ENCODE measurements around the gene ZXDC. TPM values are rescaled to one million over a fixed set of nuclear protein-coding genes. Genes with fewer than 3 reads are reported as not detected.
A peak's percentile ranks its signal among the peaks of the same experiment; 100 is the strongest.

The ZXDC gene
- total and polyA plus RNA-seq, 9 of the 15 experiments (the other 6 are each of a cell fraction or from before 2014, with no cell fraction given): 0.59 to 13.4 (median 7.3) TPM

- H3K79me2 ChIP-seq (ENCODE audit: control insufficient read depth, insufficient read depth, low read length): peaks cover 47% of the 10 kb centered on the region
- BruUV-seq (replicated peaks): no TSS peak
- peaks cover 27 to 28% of the 10 kb centered on the region in 2 experiments; a peak in 4 of 5 replicates for H3K4me1 ChIP-seq (replicated peaks in 1 of 2; ENCODE audit: control insufficient read depth in 2 of 2, insufficient read depth in 2 of 2, low read length in 2 of 2)
- ATAC-seq: peak; percentile 73
- no peak overlapping the region for H3K4me3 ChIP-seq
- H3K36me3 ChIP-seq (ENCODE audit: control insufficient read depth, insufficient read depth, low read length): peaks cover 44% of the 10 kb centered on the region
- peak overlapping the region; percentile 29; the same call in 2 of the 3 replicates for H3K27ac ChIP-seq (ENCODE audit: extremely low read depth, low read depth, low read length)
- ChIA-PET POLR2A (interaction anchor here (0.6 to 1.2 kb wide), 6 partner anchors 17 to 441 kb away, joined by 3 to 8 read pairs (median 3); no protein-coding TSS in a partner anchor), CTCF (ENCODE audit: low intra/inter-chr PET ratio) (no interaction called here)
- peak overlapping the region; percentile 66 for H3K4me2 ChIP-seq (ENCODE audit: insufficient read depth, low read length)
- H3K9me3 ChIP-seq (replicated peaks; ENCODE audit: control insufficient read depth, insufficient read depth, low read depth, low read length): no peaks in the 10 kb centered on the region
- DNase-seq (ENCODE audit: extremely low read depth in 1 of 4, low spot score in 3 of 4): peak; percentile 40 to 76 (median 63)
- H3K27me3 ChIP-seq (ENCODE audit: control insufficient read depth in 2 of 2, insufficient read depth in 2 of 2, low read length in 2 of 2): no peaks in the 10 kb centered on the region
- no peak overlapping the region for H2AFZ ChIP-seq (ENCODE audit: low read depth, low read length)
- peak; percentile 88 for FAIRE-seq
- H3K9ac ChIP-seq (ENCODE audit: insufficient read depth in 1 of 2, low read depth in 2 of 2, low read length in 2 of 2): no peak overlapping the region; a peak in 2 of 4 replicates
- H4K20me1 ChIP-seq (replicated peaks; ENCODE audit: control insufficient read depth, insufficient read depth, low read length): peaks cover 8% of the 10 kb centered on the region
- no peaks in the 10 kb centered on the region for H3K9me1 ChIP-seq (ENCODE audit: control insufficient read depth, insufficient read depth, low read length)
- 16% methylated on average over 7 of the region's 8 CpGs for WGBS (ENCODE audit: insufficient coverage, low coverage, missing lambda C conversion rate)
- in situ Hi-C loops (cut with MboI): no loop called here
- intact Hi-C loops (cut with micrococcal nuclease): no loop called here
- TF ChIP-seq NFATC3 (IDR thresholded peaks at IDR 0.05) (peak; percentile 94), PHF21A (IDR thresholded peaks at IDR 0.05; ENCODE audit: borderline replicate concordance, low read depth) (peak; percentile 23; the same call in 1 of the 2 replicates), NFE2 (IDR thresholded peaks at IDR 0.05; ENCODE audit: low read depth) (no peak), L3MBTL2 (IDR thresholded peaks at IDR 0.05) (peak; percentile 90), SMAD1 (IDR thresholded peaks at IDR 0.05; ENCODE audit: low read depth, low read length, partially characterized antibody) (no peak), BACH1 (tag; IDR thresholded peaks at IDR 0.05) (no peak), NRF1 (conservative IDR thresholded peaks at IDR 0.05 in 1 of 2, IDR thresholded peaks at IDR 0.05 in 1 of 2) (peak; percentile 48 to 55; a peak in 3 of 4 replicates), ZNF174 (CRISPR knock-in tag; IDR thresholded peaks at IDR 0.05) (no peak), GMEB1 (CRISPR knock-in tag; IDR thresholded peaks at IDR 0.05) (no peak)
- TF ChIP-seq, protein P1, sequence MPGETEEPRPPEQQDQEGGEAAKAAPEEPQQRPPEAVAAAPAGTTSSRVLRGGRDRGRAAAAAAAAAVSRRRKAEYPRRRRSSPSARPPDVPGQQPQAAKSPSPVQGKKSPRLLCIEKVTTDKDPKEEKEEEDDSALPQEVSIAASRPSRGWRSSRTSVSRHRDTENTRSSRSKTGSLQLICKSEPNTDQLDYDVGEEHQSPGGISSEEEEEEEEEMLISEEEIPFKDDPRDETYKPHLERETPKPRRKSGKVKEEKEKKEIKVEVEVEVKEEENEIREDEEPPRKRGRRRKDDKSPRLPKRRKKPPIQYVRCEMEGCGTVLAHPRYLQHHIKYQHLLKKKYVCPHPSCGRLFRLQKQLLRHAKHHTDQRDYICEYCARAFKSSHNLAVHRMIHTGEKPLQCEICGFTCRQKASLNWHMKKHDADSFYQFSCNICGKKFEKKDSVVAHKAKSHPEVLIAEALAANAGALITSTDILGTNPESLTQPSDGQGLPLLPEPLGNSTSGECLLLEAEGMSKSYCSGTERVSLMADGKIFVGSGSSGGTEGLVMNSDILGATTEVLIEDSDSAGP (CRISPR knock-in tag; IDR thresholded peaks at IDR 0.05): no peak
- TF ChIP-seq, protein P2, sequence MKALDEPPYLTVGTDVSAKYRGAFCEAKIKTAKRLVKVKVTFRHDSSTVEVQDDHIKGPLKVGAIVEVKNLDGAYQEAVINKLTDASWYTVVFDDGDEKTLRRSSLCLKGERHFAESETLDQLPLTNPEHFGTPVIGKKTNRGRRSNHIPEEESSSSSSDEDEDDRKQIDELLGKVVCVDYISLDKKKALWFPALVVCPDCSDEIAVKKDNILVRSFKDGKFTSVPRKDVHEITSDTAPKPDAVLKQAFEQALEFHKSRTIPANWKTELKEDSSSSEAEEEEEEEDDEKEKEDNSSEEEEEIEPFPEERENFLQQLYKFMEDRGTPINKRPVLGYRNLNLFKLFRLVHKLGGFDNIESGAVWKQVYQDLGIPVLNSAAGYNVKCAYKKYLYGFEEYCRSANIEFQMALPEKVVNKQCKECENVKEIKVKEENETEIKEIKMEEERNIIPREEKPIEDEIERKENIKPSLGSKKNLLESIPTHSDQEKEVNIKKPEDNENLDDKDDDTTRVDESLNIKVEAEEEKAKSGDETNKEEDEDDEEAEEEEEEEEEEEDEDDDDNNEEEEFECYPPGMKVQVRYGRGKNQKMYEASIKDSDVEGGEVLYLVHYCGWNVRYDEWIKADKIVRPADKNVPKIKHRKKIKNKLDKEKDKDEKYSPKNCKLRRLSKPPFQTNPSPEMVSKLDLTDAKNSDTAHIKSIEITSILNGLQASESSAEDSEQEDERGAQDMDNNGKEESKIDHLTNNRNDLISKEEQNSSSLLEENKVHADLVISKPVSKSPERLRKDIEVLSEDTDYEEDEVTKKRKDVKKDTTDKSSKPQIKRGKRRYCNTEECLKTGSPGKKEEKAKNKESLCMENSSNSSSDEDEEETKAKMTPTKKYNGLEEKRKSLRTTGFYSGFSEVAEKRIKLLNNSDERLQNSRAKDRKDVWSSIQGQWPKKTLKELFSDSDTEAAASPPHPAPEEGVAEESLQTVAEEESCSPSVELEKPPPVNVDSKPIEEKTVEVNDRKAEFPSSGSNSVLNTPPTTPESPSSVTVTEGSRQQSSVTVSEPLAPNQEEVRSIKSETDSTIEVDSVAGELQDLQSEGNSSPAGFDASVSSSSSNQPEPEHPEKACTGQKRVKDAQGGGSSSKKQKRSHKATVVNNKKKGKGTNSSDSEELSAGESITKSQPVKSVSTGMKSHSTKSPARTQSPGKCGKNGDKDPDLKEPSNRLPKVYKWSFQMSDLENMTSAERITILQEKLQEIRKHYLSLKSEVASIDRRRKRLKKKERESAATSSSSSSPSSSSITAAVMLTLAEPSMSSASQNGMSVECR (CRISPR knock-in tag; IDR thresholded peaks at IDR 0.05): no peak
- TF ChIP-seq, protein P3, sequence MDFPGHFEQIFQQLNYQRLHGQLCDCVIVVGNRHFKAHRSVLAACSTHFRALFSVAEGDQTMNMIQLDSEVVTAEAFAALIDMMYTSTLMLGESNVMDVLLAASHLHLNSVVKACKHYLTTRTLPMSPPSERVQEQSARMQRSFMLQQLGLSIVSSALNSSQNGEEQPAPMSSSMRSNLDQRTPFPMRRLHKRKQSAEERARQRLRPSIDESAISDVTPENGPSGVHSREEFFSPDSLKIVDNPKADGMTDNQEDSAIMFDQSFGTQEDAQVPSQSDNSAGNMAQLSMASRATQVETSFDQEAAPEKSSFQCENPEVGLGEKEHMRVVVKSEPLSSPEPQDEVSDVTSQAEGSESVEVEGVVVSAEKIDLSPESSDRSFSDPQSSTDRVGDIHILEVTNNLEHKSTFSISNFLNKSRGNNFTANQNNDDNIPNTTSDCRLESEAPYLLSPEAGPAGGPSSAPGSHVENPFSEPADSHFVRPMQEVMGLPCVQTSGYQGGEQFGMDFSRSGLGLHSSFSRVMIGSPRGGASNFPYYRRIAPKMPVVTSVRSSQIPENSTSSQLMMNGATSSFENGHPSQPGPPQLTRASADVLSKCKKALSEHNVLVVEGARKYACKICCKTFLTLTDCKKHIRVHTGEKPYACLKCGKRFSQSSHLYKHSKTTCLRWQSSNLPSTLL (IDR thresholded peaks at IDR 0.05): no peak
These were observed 3.2 kb downstream of the ZXDC start for GRCh38 chr3:126472277-126473006.
